IMR-90 (cell line): ENCODE measurements around the gene C19orf73.

Experiments used
- CEBPB ChIP-seq: IDR thresholded peaks from 2 replicates; pipeline ENCODE4 v1.6.1; 2012; ENCODE audit warnings: low read depth, low read length, improper control_type of control experiment
- POLR2A ChIP-seq: IDR thresholded peaks from 2 replicates; pipeline ENCODE4 v1.6.1; 2012; ENCODE audit warnings: mild to moderate bottlenecking, low read depth, low read length
- RAD21 ChIP-seq: IDR thresholded peaks from 2 replicates; pipeline ENCODE4 v1.6.1; 2012; ENCODE audit warnings: low read length, improper control_type of control experiment
- RFX5 ChIP-seq: IDR thresholded peaks from 2 replicates; pipeline ENCODE4 v1.8.0; 2012; ENCODE audit warnings: low read depth, mild to moderate bottlenecking, low read length, moderate library complexity
- SMC3 ChIP-seq: fragments of 150-350 bp; IDR thresholded peaks from 2 replicates; pipeline ENCODE4 v1.6.1; 2016; ENCODE audit warnings: low read depth, mild to moderate bottlenecking, antibody characterized with exemption, low read length, moderate library complexity
- TF ChIP-seq, protein P1 (sequence below): conservative IDR thresholded peaks from 2 replicates; pipeline ENCODE4 v1.5.1; 2012; ENCODE audit warnings: mild to moderate bottlenecking, low read depth, low read length, improper control_type of control experiment

- TF ChIP-seq, protein P1, sequence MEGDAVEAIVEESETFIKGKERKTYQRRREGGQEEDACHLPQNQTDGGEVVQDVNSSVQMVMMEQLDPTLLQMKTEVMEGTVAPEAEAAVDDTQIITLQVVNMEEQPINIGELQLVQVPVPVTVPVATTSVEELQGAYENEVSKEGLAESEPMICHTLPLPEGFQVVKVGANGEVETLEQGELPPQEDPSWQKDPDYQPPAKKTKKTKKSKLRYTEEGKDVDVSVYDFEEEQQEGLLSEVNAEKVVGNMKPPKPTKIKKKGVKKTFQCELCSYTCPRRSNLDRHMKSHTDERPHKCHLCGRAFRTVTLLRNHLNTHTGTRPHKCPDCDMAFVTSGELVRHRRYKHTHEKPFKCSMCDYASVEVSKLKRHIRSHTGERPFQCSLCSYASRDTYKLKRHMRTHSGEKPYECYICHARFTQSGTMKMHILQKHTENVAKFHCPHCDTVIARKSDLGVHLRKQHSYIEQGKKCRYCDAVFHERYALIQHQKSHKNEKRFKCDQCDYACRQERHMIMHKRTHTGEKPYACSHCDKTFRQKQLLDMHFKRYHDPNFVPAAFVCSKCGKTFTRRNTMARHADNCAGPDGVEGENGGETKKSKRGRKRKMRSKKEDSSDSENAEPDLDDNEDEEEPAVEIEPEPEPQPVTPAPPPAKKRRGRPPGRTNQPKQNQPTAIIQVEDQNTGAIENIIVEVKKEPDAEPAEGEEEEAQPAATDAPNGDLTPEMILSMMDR, result no peak
- no peak for TF ChIP-seq SMC3
- no peak for TF ChIP-seq POLR2A
- no peak for TF ChIP-seq RFX5
- no peak for TF ChIP-seq RAD21
- TF ChIP-seq CEBPB, result no peak
These were observed 48.5 kb downstream of the C19orf73 start for GRCh38 chr19:49070416-49070815.
